Body of pancreas (tissue), 4 donors: ENCODE measurements around the gene NAT14. TPM values are rescaled to one million over a fixed set of nuclear protein-coding genes. Genes with fewer than 3 reads are reported as not detected.

Source experiments
- ATAC-seq: fragments of 150-250 bp; one replicate; pipeline ENCODE4 v1.9.1; 2016
- DNase-seq, 4 donors: peaks; one replicate each; pipeline ENCODE4 v3.0.0-alpha.2; 2019
- H3K27ac ChIP-seq, 4 donors: fragments of 200-600 bp; sonication (generic); 1 replicate in 3 of 4; 2 replicates in 1 of 4; pipeline versions ENCODE4 v1.5.1 to v1.6.1; 2016 to 2019; ENCODE audit warnings: mild to moderate bottlenecking in 1 of 4, mixed read lengths in 1 of 4, moderate library complexity in 1 of 4
- H3K27me3 ChIP-seq, 2 donors: fragments of 200-600 bp; sonication (generic); one replicate each; pipeline ENCODE4 v1.6.0; 2016; ENCODE audit warnings: mild to moderate bottlenecking in 1 of 2
- H3K36me3 ChIP-seq, 2 donors: fragments of 200-600 bp; sonication (generic); replicated peaks in 1 of 2; 2 replicates each; pipeline ENCODE4 v1.5.1; 2016; ENCODE audit warnings: low read depth in 2 of 2; ENCODE audit not compliant: insufficient read depth in 1 of 2
- H3K4me1 ChIP-seq: fragments of 200-600 bp; sonication (generic); one replicate; pipeline ENCODE4 v1.6.0; 2016
- H3K4me3 ChIP-seq, 2 donors: fragments of 200-600 bp; sonication (generic); 1 replicate in 1 of 2; 2 replicates in 1 of 2; pipeline ENCODE4 v1.5.1; 2016 to 2019
- H3K9me3 ChIP-seq, 3 donors: fragments of 200-600 bp; sonication (generic); 1 replicate in 2 of 3; 2 replicates in 1 of 3; pipeline ENCODE4 v1.5.1; 2016
- CTCF ChIP-seq, 7 experiments: fragments of 450-650 bp in 4 of 7; fragments of 200-600 bp in 3 of 7; sonication (generic) in 3 of 7; IDR thresholded peaks; one replicate each; pipeline ENCODE4 v1.5.1; 2016 to 2019; ENCODE audit warnings: antibody characterized with exemption in 7 of 7
- POLR2A ChIP-seq, 3 donors: fragments of 450-650 bp; IDR thresholded peaks; one replicate each; pipeline ENCODE4 v1.6.1; 2016; ENCODE audit warnings: antibody characterized with exemption in 3 of 3, mild to moderate bottlenecking in 2 of 3
- WGBS, 2 donors: methylation state at CpG; one replicate each; pipeline ENCODE4 v1.1.5; 2017; 5-methylcytosine and 5-hydroxymethylcytosine counted together
- intact Hi-C: fragments of 100-400 bp; cut with DNase I; formaldehyde crosslinking; loops from one replicate; pipeline ENCODE4 v1.15.1; 2023
- total RNA-seq, 2 donors: library from RNA; depleted of rRNA; stranded (reverse); fragments of >200 nt; gene quantifications; one replicate each; pipeline ENCODE4 v1.1.0, GENCODE V29; 2016

NAT14 gene
- total RNA-seq, 2 donors from 2014 or later = 4.2 to 8.2 TPM

- intact Hi-C loops = no loop called here
- no peaks in the 10 kb centered on the region for H3K36me3 ChIP-seq
- peaks cover 37% of the 10 kb centered on the region for H3K4me1 ChIP-seq
- DNase-seq (no peak), ATAC-seq (no peak)
- H3K27ac ChIP-seq = peak overlapping the region in 1 of 4 donors; percentile 17
- no peaks in the 10 kb centered on the region for H3K9me3 ChIP-seq
- no peak overlapping the region for H3K4me3 ChIP-seq
- H3K27me3 ChIP-seq = no peaks in the 10 kb centered on the region
- 48% methylated on average over 34 of the region's 36 CpGs; no CpG with 5 or more reads in 1 of the 2 donors for WGBS, 2 donors
- TF ChIP-seq POLR2A (IDR thresholded peaks at IDR 0.05) = no peak
- no peak for TF ChIP-seq CTCF (IDR thresholded peaks at IDR 0.05)
Observed at GRCh38 chr19:55488986-55489710, 4.2 kb downstream of the NAT14 start.

- no peaks in the 10 kb centered on the region for H3K27me3 ChIP-seq
- no peaks in the 10 kb centered on the region for H3K36me3 ChIP-seq
- TF ChIP-seq POLR2A (IDR thresholded peaks at IDR 0.05) (no peak), CTCF (IDR thresholded peaks at IDR 0.05) (no peak)
- H3K4me3 ChIP-seq = no peak overlapping the region
- DNase-seq (no peak), ATAC-seq (no peak)
- WGBS, 2 donors = 29 to 52% methylated on average over 4 to 19 of the region's 21 CpGs
- no peaks in the 10 kb centered on the region for H3K9me3 ChIP-seq
- intact Hi-C loops = no loop called here
- H3K4me1 ChIP-seq = peaks cover 30% of the 10 kb centered on the region
- no peak overlapping the region for H3K27ac ChIP-seq
Observed at GRCh38 chr19:55489711-55490477, 4.9 kb downstream of the NAT14 start.

GRCh38 chr19:55490478-55491432 is 5.8 kb downstream of the NAT14 start:
- DNase-seq (no peak), ATAC-seq (no peak)
- TF ChIP-seq POLR2A (IDR thresholded peaks at IDR 0.05) = no peak
- no peak for TF ChIP-seq CTCF (IDR thresholded peaks at IDR 0.05)
- WGBS, 2 donors = 59 to 64% methylated on average over 13 to 49 of the region's 52 CpGs
- Histone ChIP-seq H3K9me3 (no peaks in the 10 kb centered on the region), H3K27me3 (no peaks in the 10 kb centered on the region), H3K4me3 (no peak overlapping the region), H3K36me3 (no peaks in the 10 kb centered on the region), H3K27ac (no peak overlapping the region), H3K4me1 (peaks cover 22% of the 10 kb centered on the region)
- intact Hi-C loops = no loop called here

GRCh38 chr19:55491546-55492360 is 6.8 kb downstream of the NAT14 start:
- intact Hi-C loops = no loop called here
- DNase-seq = no peak
- TF ChIP-seq POLR2A (IDR thresholded peaks at IDR 0.05) = no peak
- no peak for ATAC-seq
- Histone ChIP-seq H3K9me3 (no peaks in the 10 kb centered on the region), H3K27ac (no peak overlapping the region), H3K36me3 (no peaks in the 10 kb centered on the region), H3K4me3 (no peak overlapping the region), H3K27me3 (no peaks in the 10 kb centered on the region), H3K4me1 (peaks cover 12% of the 10 kb centered on the region)
- WGBS, 2 donors = 59 to 64% methylated on average over 17 to 19 of the region's 24 CpGs
